ENCODE results near the gene NRAP. TPM values are rescaled to one million over a fixed set of nuclear protein-coding genes. Genes with fewer than 3 reads are reported as not detected.
A peak's percentile ranks its signal among the peaks of the same experiment; 100 is the strongest.

Gene NRAP
- total and polyA plus RNA-seq, 2 donors (not counting 3 experiments of a cell fraction or from before 2014, with no cell fraction given) = not detected

DNA sequence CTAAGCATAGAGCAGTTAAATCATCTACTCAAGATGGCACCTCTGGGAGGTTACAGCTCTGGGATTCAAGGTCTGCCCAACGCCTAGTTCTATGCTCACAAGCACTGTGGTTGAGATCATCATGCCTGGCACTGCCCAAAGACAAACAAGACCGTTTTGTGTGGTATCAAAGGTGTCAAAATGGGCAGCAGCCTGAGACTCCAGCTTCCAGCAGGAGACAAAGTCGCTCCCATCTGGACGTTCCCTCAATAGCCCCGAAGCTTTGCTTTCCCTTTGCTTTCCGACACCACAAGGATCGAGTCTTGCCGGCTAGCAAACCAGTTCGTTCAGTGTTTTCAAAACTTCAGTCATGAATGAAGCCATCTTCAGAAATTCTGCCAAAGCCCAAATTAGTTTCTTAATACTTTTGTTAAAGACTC is 105.9 kb downstream of the NRAP start:
- Histone ChIP-seq H3K4me2 (ENCODE audit: insufficient read depth, low read length) (peak overlapping the region; percentile 45), H3K9ac (replicated peaks; ENCODE audit: extremely low read depth, insufficient read depth, low read length) (no peak overlapping the region), H3K9me1 (replicated peaks; ENCODE audit: control insufficient read depth, extremely low read depth, insufficient read depth, low read length) (no peaks in the 10 kb centered on the region), H3K79me2 (ENCODE audit: control insufficient read depth, insufficient read depth, low read length) (no peaks in the 10 kb centered on the region), H3K4me3 (replicated peaks in 1 of 3; ENCODE audit: insufficient read depth in 1 of 3, low read depth in 1 of 3, low read length in 3 of 3) (no peak overlapping the region), H3K27me3 (ENCODE audit: control insufficient read depth in 2 of 2, insufficient read depth in 2 of 2, low read length in 2 of 2) (no peaks in the 10 kb centered on the region), H2AFZ (ENCODE audit: low read depth, low read length) (peak overlapping the region; percentile 89), H3K27ac (ENCODE audit: insufficient read depth, low read depth, low read length) (peak overlapping the region; percentile 50), H3K4me1 (ENCODE audit: control insufficient read depth, extremely low read depth, insufficient read depth, low read length) (peaks cover 34% of the 10 kb centered on the region), H4K20me1 (replicated peaks; ENCODE audit: control insufficient read depth, extremely low read depth, insufficient read depth, low read length) (no peaks in the 10 kb centered on the region), H3K36me3 (ENCODE audit: control insufficient read depth in 2 of 2, extremely low read depth in 1 of 2, insufficient read depth in 2 of 2, low read length in 2 of 2) (no peaks in the 10 kb centered on the region), H3K9me3 (replicated peaks; ENCODE audit: control insufficient read depth, insufficient read depth, low read length) (no peaks in the 10 kb centered on the region)
- ChIA-PET POLR2A (no interaction called here), CTCF (interaction anchor here (0.9 to 1.4 kb wide), 2 partner anchors 33 to 37 kb away, joined by 4 to 5 read pairs; no protein-coding TSS in a partner anchor)
- TF ChIP-seq FOS (IDR thresholded peaks at IDR 0.05; ENCODE audit: borderline replicate concordance, insufficient read depth, low read length) = no peak
- TF ChIP-seq, protein P1, sequence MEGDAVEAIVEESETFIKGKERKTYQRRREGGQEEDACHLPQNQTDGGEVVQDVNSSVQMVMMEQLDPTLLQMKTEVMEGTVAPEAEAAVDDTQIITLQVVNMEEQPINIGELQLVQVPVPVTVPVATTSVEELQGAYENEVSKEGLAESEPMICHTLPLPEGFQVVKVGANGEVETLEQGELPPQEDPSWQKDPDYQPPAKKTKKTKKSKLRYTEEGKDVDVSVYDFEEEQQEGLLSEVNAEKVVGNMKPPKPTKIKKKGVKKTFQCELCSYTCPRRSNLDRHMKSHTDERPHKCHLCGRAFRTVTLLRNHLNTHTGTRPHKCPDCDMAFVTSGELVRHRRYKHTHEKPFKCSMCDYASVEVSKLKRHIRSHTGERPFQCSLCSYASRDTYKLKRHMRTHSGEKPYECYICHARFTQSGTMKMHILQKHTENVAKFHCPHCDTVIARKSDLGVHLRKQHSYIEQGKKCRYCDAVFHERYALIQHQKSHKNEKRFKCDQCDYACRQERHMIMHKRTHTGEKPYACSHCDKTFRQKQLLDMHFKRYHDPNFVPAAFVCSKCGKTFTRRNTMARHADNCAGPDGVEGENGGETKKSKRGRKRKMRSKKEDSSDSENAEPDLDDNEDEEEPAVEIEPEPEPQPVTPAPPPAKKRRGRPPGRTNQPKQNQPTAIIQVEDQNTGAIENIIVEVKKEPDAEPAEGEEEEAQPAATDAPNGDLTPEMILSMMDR (IDR thresholded peaks at IDR 0.05; ENCODE audit: extremely low read depth in 1 of 2, insufficient read depth in 1 of 2, low read depth in 1 of 2, low read length in 2 of 2) = no peak
- TF ChIP-seq EZH2 (IDR thresholded peaks at IDR 0.05; ENCODE audit: borderline replicate concordance, low read depth, low read length, severe bottlenecking) = no peak
- TF ChIP-seq JUN (IDR thresholded peaks at IDR 0.05; ENCODE audit: borderline replicate concordance, insufficient read depth, insufficient read length, low read depth) = no peak
- no TSS peak for BruUV-seq (replicated peaks)
- intact Hi-C loops (cut with micrococcal nuclease) = loop anchor here (10.0 kb wide), 1 partner anchor 533 kb away; no protein-coding TSS in a partner anchor
- dilution Hi-C loops (cut with MboI; ENCODE audit: extremely low pct_ligation_motif_present, low sequenced_read_pairs) = no loop called here
- DNase-seq (ENCODE audit: low read depth, low spot score) (no peak), FAIRE-seq (no peak)

DNA sequence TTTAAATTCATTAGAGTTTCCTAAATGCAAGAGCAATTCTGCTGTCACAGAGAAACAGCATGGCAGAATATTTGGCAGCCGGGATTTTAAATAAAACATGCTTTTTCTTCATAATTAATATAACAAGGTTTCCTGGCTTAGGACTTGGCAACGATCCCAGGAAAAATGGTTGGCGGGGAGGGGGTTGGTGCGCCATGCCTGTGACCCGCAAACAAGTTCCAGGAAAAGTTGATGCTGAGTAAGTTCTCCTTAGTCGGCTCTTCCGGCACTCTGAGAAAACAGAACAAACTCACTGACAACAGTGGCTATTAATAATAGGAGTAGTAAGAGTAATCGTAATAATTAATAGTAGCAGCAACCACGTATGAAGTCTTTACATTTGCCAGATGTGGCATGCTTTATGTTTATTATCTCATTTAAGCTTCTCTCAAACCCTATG is 106.4 kb downstream of the NRAP start:
- dilution Hi-C loops (cut with MboI; ENCODE audit: extremely low pct_ligation_motif_present, low sequenced_read_pairs) = no loop called here
- H3K27ac ChIP-seq (ENCODE audit: insufficient read depth, low read depth, low read length) = peak overlapping the region; percentile 50
- peak; percentile 87 for FAIRE-seq

More for the DNA sequence above, 106.4 kb downstream of the NRAP start:
- no peaks in the 10 kb centered on the region for H4K20me1 ChIP-seq (replicated peaks; ENCODE audit: control insufficient read depth, extremely low read depth, insufficient read depth, low read length)
- peak; percentile 94 for DNase-seq (ENCODE audit: low read depth, low spot score)
- peak overlapping the region; percentile 45 for H3K4me2 ChIP-seq (ENCODE audit: insufficient read depth, low read length)
- H3K79me2 ChIP-seq (ENCODE audit: control insufficient read depth, insufficient read depth, low read length) = no peaks in the 10 kb centered on the region
- intact Hi-C loops (cut with micrococcal nuclease) = loop anchor here (10.0 kb wide), 1 partner anchor 533 kb away; no protein-coding TSS in a partner anchor
- peaks cover 30% of the 10 kb centered on the region for H3K4me1 ChIP-seq (ENCODE audit: control insufficient read depth, extremely low read depth, insufficient read depth, low read length)
- BruUV-seq (replicated peaks) = no TSS peak
- no peaks in the 10 kb centered on the region for H3K9me3 ChIP-seq (replicated peaks; ENCODE audit: control insufficient read depth, insufficient read depth, low read length)
- no peaks in the 10 kb centered on the region for H3K36me3 ChIP-seq (ENCODE audit: control insufficient read depth in 2 of 2, extremely low read depth in 1 of 2, insufficient read depth in 2 of 2, low read length in 2 of 2)
- POLR2A ChIA-PET = no interaction called here
- H2AFZ ChIP-seq (ENCODE audit: low read depth, low read length) = peak overlapping the region; percentile 89
- TF ChIP-seq POLR2A (IDR thresholded peaks at IDR 0.05; ENCODE audit: low read depth, low read length) = no peak
- TF ChIP-seq JUN (IDR thresholded peaks at IDR 0.05; ENCODE audit: borderline replicate concordance, insufficient read depth, insufficient read length, low read depth) = no peak
- TF ChIP-seq, protein P1 (IDR thresholded peaks at IDR 0.05; ENCODE audit: extremely low read depth in 1 of 2, insufficient read depth in 1 of 2, low read depth in 1 of 2, low read length in 2 of 2) = no peak
- peak; percentile 33 for TF ChIP-seq GATA2 (IDR thresholded peaks at IDR 0.05; ENCODE audit: insufficient read depth, insufficient read length, low read depth, low read length)
- TF ChIP-seq POLR2AphosphoS5 (IDR thresholded peaks at IDR 0.05; ENCODE audit: insufficient read depth, low read depth, low read length) = peak; percentile 34
- TF ChIP-seq FOS (IDR thresholded peaks at IDR 0.05; ENCODE audit: borderline replicate concordance, insufficient read depth, low read length) = peak; percentile 68
- no peak for TF ChIP-seq EZH2 (IDR thresholded peaks at IDR 0.05; ENCODE audit: borderline replicate concordance, low read depth, low read length, severe bottlenecking)
- TF ChIP-seq, protein P2, sequence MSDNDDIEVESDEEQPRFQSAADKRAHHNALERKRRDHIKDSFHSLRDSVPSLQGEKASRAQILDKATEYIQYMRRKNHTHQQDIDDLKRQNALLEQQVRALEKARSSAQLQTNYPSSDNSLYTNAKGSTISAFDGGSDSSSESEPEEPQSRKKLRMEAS (IDR thresholded peaks at IDR 0.05; ENCODE audit: insufficient read depth, insufficient read length) = no peak
- no peak for TF ChIP-seq MYC (IDR thresholded peaks at IDR 0.05; ENCODE audit: low read depth, low read length)
- CTCF ChIA-PET = interaction anchor here (0.9 to 1.4 kb wide), 2 partner anchors 33 to 36 kb away, joined by 4 to 5 read pairs; no protein-coding TSS in a partner anchor
- no peak overlapping the region for H3K4me3 ChIP-seq (replicated peaks in 1 of 3; ENCODE audit: insufficient read depth in 1 of 3, low read depth in 1 of 3, low read length in 3 of 3)
- no peak overlapping the region for H3K9ac ChIP-seq (replicated peaks; ENCODE audit: extremely low read depth, insufficient read depth, low read length)
- no peaks in the 10 kb centered on the region for H3K9me1 ChIP-seq (replicated peaks; ENCODE audit: control insufficient read depth, extremely low read depth, insufficient read depth, low read length)
- H3K27me3 ChIP-seq (ENCODE audit: control insufficient read depth in 2 of 2, insufficient read depth in 2 of 2, low read length in 2 of 2) = no peaks in the 10 kb centered on the region

All from endothelial cell of umbilical vein (primary cell).